Upper lobe of left lung (tissue), 6 donors: ENCODE results near the gene KAT7. TPM values are rescaled to one million over a fixed set of nuclear protein-coding genes. Genes with fewer than 3 reads are reported as not detected.

ENCODE experiments used
- ATAC-seq, 2 donors: fragments of 200-7000 bp; cut with Tn5 transposase; one replicate each; pipeline ENCODE4 v1.9.1; 2022; ENCODE audit warnings: mild to moderate bottlenecking in 2 of 2, moderate library complexity in 2 of 2; ENCODE audit not compliant: low FRiP score in 2 of 2
- DNase-seq, 2 donors: peaks; one replicate each; pipeline ENCODE4 v3.0.0-alpha.2; 2019 to 2020
- H3K27ac ChIP-seq, 4 donors: fragments of 200-600 bp; sonication (generic); one replicate each; pipeline ENCODE4 v1.5.1; 2016 to 2019
- H3K27me3 ChIP-seq, 4 donors: fragments of 200-600 bp; sonication (generic); one replicate each; pipeline ENCODE4 v1.5.1; 2017 to 2019
- H3K36me3 ChIP-seq, 4 donors: fragments of 200-600 bp; sonication (generic); one replicate each; pipeline ENCODE4 v1.5.1; 2016 to 2019
- H3K4me1 ChIP-seq, 4 donors: fragments of 200-600 bp; sonication (generic); one replicate each; pipeline ENCODE4 v1.5.1; 2018 to 2019
- H3K4me3 ChIP-seq, 4 donors: fragments of 200-600 bp; sonication (generic); one replicate each; pipeline ENCODE4 v1.5.1; 2017 to 2019; ENCODE audit warnings: mild to moderate bottlenecking in 2 of 4, moderate library complexity in 1 of 4
- H3K9me3 ChIP-seq, 4 donors: fragments of 200-600 bp; sonication (generic); one replicate each; pipeline ENCODE4 v1.5.1; 2018 to 2019
- CTCF ChIP-seq, 6 experiments: fragments of 450-650 bp in 4 of 6; fragments of 200-600 bp in 2 of 6; sonication (generic) in 2 of 6; IDR thresholded peaks; one replicate each; pipeline ENCODE4 v1.5.1; 2016 to 2019; ENCODE audit warnings: antibody characterized with exemption in 6 of 6
- EP300 ChIP-seq, 4 donors: sonication (generic); formaldehyde crosslinking; IDR thresholded peaks; one replicate each; pipeline ENCODE4 v1.5.1; 2017; ENCODE audit warnings: antibody characterized with exemption in 4 of 4, control low read depth in 2 of 4
- POLR2A ChIP-seq, 4 donors: fragments of 450-650 bp; IDR thresholded peaks; one replicate each; pipeline ENCODE4 v1.5.1; 2016 to 2017; ENCODE audit warnings: antibody characterized with exemption in 4 of 4, mild to moderate bottlenecking in 2 of 4
- POLR2AphosphoS5 ChIP-seq, 2 donors: sonication (generic); formaldehyde crosslinking; IDR thresholded peaks; one replicate each; pipeline ENCODE4 v1.5.1; 2017; ENCODE audit warnings: antibody characterized with exemption in 2 of 2
- WGBS, 2 donors: methylation state at CpG; one replicate each; pipeline ENCODE4 v1.1.5; 2017 to 2018; 5-methylcytosine and 5-hydroxymethylcytosine counted together
- total RNA-seq, 6 donors: library from RNA; depleted of rRNA in 4 of 6; stranded (reverse); fragments of >200 nt in 4 of 6; gene quantifications; one replicate each; pipeline versions ENCODE4 v1.1.0 to v1.2.1, GENCODE V29; 2016 to 2021
- donor health status: DM: no; HTN: no; CAD: no; lungs with moderate emphysema.
- donor health status: DM: no; HTN: yes; CAD: no; lungs with severe emphysema.

KAT7 gene
- total RNA-seq, 6 donors from 2014 or later, result 30.1 to 57.4 (median 49.8) TPM

- TF ChIP-seq POLR2A (IDR thresholded peaks at IDR 0.05) (no peak), POLR2AphosphoS5 (IDR thresholded peaks at IDR 0.05) (no peak), EP300 (IDR thresholded peaks at IDR 0.05) (no peak), CTCF (IDR thresholded peaks at IDR 0.05) (no peak)
- no peaks in the 10 kb centered on the region for H3K9me3 ChIP-seq
- no peak overlapping the region for H3K27ac ChIP-seq
- no peaks in the 10 kb centered on the region for H3K27me3 ChIP-seq
- DNase-seq (no peak), ATAC-seq (no peak)
- H3K36me3 ChIP-seq, result no peaks in the 10 kb centered on the region
- WGBS, 2 donors, result 88 to 93% methylated on average over 2 of the region's 2 CpGs
- peaks cover 13 to 26% (median 19%) of the 10 kb centered on the region in 4 donors for H3K4me1 ChIP-seq
- no peak overlapping the region for H3K4me3 ChIP-seq
Measured at GRCh38 chr17:49777563-49777962, 10.9 kb upstream of the KAT7 start.

DNA sequence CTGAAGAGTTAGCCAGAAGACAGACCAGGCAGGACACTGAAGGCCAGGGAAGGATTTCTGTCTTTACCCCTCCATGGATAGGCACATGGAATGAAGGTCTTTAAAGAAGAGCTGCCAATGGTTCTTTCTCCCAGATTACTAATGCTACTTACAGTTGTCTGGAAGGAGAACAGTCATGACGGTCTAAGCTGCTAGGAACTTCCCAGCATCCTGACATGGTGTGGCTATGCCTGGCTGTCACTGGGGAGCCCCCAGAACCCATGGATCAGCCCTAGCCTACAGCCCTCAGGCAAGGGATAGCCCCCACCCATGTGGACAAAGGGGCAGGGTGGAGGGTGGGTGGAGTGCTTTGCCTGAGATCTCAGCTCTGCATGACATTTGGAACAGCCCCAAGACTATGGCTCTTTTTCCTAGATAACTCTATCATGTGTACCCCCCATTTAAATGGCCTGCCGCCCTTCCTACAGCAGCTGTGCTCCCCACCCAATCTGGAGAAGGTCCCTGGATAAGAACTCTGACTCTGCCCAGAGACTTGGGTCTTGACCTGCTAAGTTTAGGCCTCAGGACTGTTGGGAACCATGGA is 9.2 kb upstream of the KAT7 start:
- Histone ChIP-seq H3K36me3 (no peaks in the 10 kb centered on the region), H3K4me1 (peaks cover 13 to 26% (median 19%) of the 10 kb centered on the region in 4 donors), H3K9me3 (no peaks in the 10 kb centered on the region), H3K27me3 (no peaks in the 10 kb centered on the region), H3K27ac (no peak overlapping the region), H3K4me3 (no peak overlapping the region)
- 80 to 94% methylated on average over 1 to 2 of the region's 2 CpGs for WGBS, 2 donors
- TF ChIP-seq EP300 (IDR thresholded peaks at IDR 0.05) (no peak), POLR2AphosphoS5 (IDR thresholded peaks at IDR 0.05) (no peak), CTCF (IDR thresholded peaks at IDR 0.05) (no peak), POLR2A (IDR thresholded peaks at IDR 0.05) (no peak)
- no peak for ATAC-seq
- DNase-seq, result no peak

- DNase-seq (peak in 1 of 2 donors; percentile 26), ATAC-seq (peak; percentile 19 to 76)
- Histone ChIP-seq H3K4me1 (peaks cover 13 to 26% (median 19%) of the 10 kb centered on the region in 4 donors), H3K27ac (no peak overlapping the region), H3K36me3 (no peaks in the 10 kb centered on the region), H3K4me3 (no peak overlapping the region), H3K9me3 (no peaks in the 10 kb centered on the region), H3K27me3 (no peaks in the 10 kb centered on the region)
- 16 to 19% methylated on average over 2 of the region's 2 CpGs for WGBS, 2 donors
- TF ChIP-seq EP300 (IDR thresholded peaks at IDR 0.05), result no peak
- peak in 5 of 6 experiments; percentile 46 to 71 (median 59) for TF ChIP-seq CTCF (IDR thresholded peaks at IDR 0.05)
Measured at GRCh38 chr17:49779739-49780231, 8.7 kb upstream of the KAT7 start.

DNA sequence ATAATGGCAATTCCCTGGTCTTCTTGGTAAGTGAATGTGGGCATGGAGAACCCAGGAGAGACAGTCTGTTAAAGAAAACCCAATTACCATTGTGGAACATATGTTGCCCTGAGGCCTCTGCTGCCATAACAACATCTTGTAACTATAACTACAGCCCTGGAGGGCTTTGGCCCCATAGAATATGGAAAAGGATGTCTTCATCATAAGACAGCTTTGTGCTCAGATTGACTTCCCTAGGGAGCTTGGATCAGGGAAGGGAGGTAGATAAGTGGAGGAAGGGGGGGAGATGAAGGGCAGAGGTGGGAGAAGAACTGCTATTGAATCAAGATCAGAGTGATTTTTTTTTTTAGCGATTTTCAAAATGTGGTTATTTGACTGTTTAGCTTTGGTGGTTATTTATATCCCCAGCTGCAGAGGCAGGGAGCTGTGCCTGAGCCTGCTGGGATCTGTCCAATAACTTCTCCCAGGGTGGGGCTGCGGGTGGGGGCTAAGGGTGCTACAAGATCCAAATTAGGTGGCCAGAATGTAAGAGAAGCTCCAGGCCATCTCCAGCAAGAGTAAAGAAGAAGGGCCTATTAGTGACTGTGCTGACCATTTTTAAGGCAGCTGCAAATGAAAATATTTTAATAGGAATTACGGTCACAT is 5.3 kb upstream of the KAT7 start:
- ATAC-seq (no peak), DNase-seq (no peak)
- H3K36me3 ChIP-seq, result no peaks in the 10 kb centered on the region
- no peak overlapping the region for H3K27ac ChIP-seq
- H3K27me3 ChIP-seq, result no peaks in the 10 kb centered on the region
- H3K4me3 ChIP-seq, result no peak overlapping the region
- peaks cover 5 to 17% (median 8%) of the 10 kb centered on the region in 4 donors for H3K4me1 ChIP-seq
- WGBS, 2 donors, result 65 to 67% methylated on average over 3 of the region's 3 CpGs
- TF ChIP-seq POLR2A (IDR thresholded peaks at IDR 0.05) (no peak), CTCF (IDR thresholded peaks at IDR 0.05) (no peak), POLR2AphosphoS5 (IDR thresholded peaks at IDR 0.05) (no peak), EP300 (IDR thresholded peaks at IDR 0.05) (no peak)
- H3K9me3 ChIP-seq, result no peaks in the 10 kb centered on the region

DNA sequence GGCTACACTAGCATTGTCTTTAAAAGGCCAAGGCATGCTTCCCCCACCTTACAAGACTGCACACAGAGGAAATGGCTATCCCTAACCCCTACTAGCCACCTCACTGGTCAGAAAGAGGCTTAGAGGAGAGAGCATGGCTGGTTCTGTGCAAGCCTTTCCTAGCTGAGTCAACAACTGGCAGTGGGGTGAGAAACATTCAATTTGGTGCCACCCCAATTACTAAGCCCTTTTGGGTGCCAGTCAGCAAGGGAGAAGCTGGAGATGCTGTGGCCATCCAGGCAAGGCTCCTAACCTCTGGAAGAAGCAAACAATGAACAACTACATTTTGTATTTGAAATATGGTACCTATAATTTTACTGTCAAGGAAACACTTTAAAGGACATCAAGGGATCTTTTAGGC is 4.7 kb upstream of the KAT7 start:
- Histone ChIP-seq H3K27me3 (no peaks in the 10 kb centered on the region), H3K27ac (no peak overlapping the region), H3K4me3 (no peak overlapping the region), H3K9me3 (no peaks in the 10 kb centered on the region), H3K36me3 (no peaks in the 10 kb centered on the region), H3K4me1 (peaks cover 5 to 17% (median 8%) of the 10 kb centered on the region in 4 donors)
- no peak for ATAC-seq
- TF ChIP-seq POLR2A (IDR thresholded peaks at IDR 0.05) (no peak), CTCF (IDR thresholded peaks at IDR 0.05) (no peak), EP300 (IDR thresholded peaks at IDR 0.05) (no peak), POLR2AphosphoS5 (IDR thresholded peaks at IDR 0.05) (no peak)
- DNase-seq, result no peak
